ENCODE data around the gene FAM72D. TPM values are rescaled to one million over a fixed set of nuclear protein-coding genes. Genes with fewer than 3 reads are reported as not detected.
A peak's percentile ranks its signal among the peaks of the same experiment; 100 is the strongest.
"Not testable (repeated sequence)": the region's sequence is repeated elsewhere in the genome, so short reads cannot be mapped to it uniquely, and the experiment has no call there.

Gene FAM72D
- total RNA-seq, 1 donor from 2014 or later: 0.15 TPM

- not testable (repeated sequence) for DNase-seq (ENCODE audit: low read depth)
Observed at GRCh38 chr1:145146308-145146707, 50.5 kb downstream of the FAM72D start.

DNA sequence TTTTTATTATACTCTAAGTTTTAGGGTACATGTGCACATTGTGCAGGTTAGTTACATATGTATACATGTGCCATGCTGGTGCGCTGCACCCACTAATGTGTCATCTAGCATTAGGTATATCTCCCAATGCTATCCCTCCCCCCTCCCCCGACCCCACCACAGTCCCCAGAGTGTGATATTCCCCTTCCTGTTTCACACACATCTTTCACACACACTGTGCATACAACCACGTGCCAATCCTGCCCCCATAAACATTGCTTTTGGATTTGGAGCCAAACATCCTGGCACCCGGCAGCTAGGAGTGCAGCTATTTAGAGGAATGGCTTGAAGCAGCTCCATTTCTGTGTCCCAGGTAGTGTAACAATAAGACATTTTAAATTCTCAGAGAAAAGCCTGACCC lies 51.4 kb downstream of the FAM72D start:
- DNase-seq (ENCODE audit: low read depth): not testable (repeated sequence)

GRCh38 chr1:145155421-145155820 lies 59.6 kb downstream of the FAM72D start:
- not testable (repeated sequence) for DNase-seq (ENCODE audit: low read depth)

DNA sequence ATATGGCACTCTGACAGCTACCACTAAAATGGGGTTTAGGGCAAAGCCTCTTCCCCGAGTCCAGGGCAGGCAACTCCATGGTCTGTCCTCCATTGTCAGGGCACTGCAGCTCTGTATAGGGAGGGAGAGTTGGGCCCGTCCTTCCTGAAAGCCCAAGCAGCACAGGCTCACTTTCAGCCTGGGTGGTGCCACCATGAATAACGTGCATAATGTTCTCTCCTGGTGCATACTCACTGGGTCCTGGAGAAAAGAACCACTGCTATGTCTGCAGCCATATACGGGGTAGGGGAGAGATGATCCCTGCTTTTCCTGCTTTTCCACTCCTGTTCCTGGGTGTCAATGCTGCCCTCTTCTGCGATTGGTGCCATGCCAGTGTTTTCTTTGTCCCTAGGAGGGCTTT lies 60.1 kb downstream of the FAM72D start:
- not testable (repeated sequence) for DNase-seq (ENCODE audit: low read depth)

- DNase-seq (ENCODE audit: low read depth): peak; percentile 31
Observed at GRCh38 chr1:145156891-145157610, 61.3 kb downstream of the FAM72D start.

- DNase-seq (ENCODE audit: low read depth): not testable (repeated sequence)
Observed at GRCh38 chr1:145157715-145158114, 61.9 kb downstream of the FAM72D start.

DNA sequence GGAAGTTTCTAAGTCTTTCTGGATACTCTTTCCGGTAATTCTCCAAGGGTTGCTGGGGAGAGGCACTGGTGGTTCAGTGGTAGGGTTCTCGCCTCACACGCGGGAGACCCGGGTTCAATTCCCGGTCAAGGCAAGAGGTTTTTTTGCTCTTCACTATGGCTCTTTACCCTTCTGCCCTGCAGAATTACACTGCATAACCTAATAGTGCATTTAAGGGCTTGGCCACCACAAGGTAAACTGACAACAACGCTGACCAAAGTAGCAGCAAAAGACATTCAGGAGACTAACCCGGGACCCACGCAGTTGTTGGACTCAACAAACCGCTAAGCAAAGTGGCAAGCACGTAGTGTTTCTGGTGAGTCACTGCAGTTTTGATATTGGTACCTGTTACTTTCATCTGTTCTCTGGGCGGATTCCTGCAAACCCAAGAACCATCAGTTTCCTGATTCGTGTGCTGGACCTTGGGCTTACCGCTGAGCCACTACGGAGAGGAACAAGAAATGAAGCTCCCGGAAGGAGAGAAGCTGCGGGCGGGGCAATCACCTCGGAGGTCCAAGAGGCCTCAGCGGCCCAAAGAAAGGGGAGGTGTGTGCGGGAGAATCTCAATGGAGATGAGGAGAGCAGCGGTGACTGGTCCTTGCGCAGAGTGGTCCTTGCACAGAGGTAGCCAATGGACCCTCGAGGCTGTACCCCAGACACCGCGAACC lies 65.4 kb downstream of the FAM72D start:
- DNase-seq (ENCODE audit: low read depth): not testable (repeated sequence)

Other genes starting within 250 kb of the FAM72D start
- 33.7 and 68.8 TPM in 2 replicates for gene SRGAP2B, start 646 bp upstream of the FAM72D start, total RNA-seq
- gene PPIAL4D, start 146.2 kb downstream of the FAM72D start, total RNA-seq: not detected in 2 replicates